ENCODE measurements around the gene NAALADL2. TPM values are rescaled to one million over a fixed set of nuclear protein-coding genes. Genes with fewer than 3 reads are reported as not detected.
"Not testable (repeated sequence)": the region's sequence is repeated elsewhere in the genome, so short reads cannot be mapped to it uniquely, and the experiment has no call there.

NAALADL2 gene
- total RNA-seq, 1 donor from 2014 or later = 10.4 TPM

- no peak overlapping the region for H3K27ac Mint-ChIP-seq
- H3K9me3 Mint-ChIP-seq (ENCODE audit: low read depth) = peaks cover 3% of the 10 kb centered on the region
- no peaks in the 10 kb centered on the region for H3K36me3 Mint-ChIP-seq (ENCODE audit: insufficient read depth)
- no peak for DNase-seq (ENCODE audit: low spot score, unreplicated experiment)
- no peak for TF ChIP-seq CTCF (IDR thresholded peaks at IDR 0.05; ENCODE audit: unreplicated experiment)
- H3K27me3 Mint-ChIP-seq = no peaks in the 10 kb centered on the region
- H3K4me3 Mint-ChIP-seq (ENCODE audit: low read depth) = no peak overlapping the region
- H3K4me1 Mint-ChIP-seq (ENCODE audit: low read depth) = peaks cover 9% of the 10 kb centered on the region
Measured at GRCh38 chr3:175447521-175447920, 588.4 kb downstream of the NAALADL2 start.

- DNase-seq (ENCODE audit: low spot score, unreplicated experiment) = no peak
- peaks cover 10% of the 10 kb centered on the region for H3K4me1 Mint-ChIP-seq (ENCODE audit: low read depth)
- H3K4me3 Mint-ChIP-seq (ENCODE audit: low read depth) = no peak overlapping the region
- no peaks in the 10 kb centered on the region for H3K27me3 Mint-ChIP-seq
- peaks cover 3% of the 10 kb centered on the region for H3K9me3 Mint-ChIP-seq (ENCODE audit: low read depth)
- no peak for TF ChIP-seq CTCF (IDR thresholded peaks at IDR 0.05; ENCODE audit: unreplicated experiment)
- H3K27ac Mint-ChIP-seq = no peak overlapping the region
- no peaks in the 10 kb centered on the region for H3K36me3 Mint-ChIP-seq (ENCODE audit: insufficient read depth)
Measured at GRCh38 chr3:175453361-175453760, 594.2 kb downstream of the NAALADL2 start.

GRCh38 chr3:175456466-175456865 lies 597.3 kb downstream of the NAALADL2 start:
- no peak for DNase-seq (ENCODE audit: low spot score, unreplicated experiment)
- H3K4me1 Mint-ChIP-seq (ENCODE audit: low read depth) = peaks cover 5% of the 10 kb centered on the region
- no peaks in the 10 kb centered on the region for H3K36me3 Mint-ChIP-seq (ENCODE audit: insufficient read depth)
- H3K27me3 Mint-ChIP-seq = no peaks in the 10 kb centered on the region
- H3K27ac Mint-ChIP-seq = no peak overlapping the region
- H3K9me3 Mint-ChIP-seq (ENCODE audit: low read depth) = peaks cover 6% of the 10 kb centered on the region
- no peak overlapping the region for H3K4me3 Mint-ChIP-seq (ENCODE audit: low read depth)
- no peak for TF ChIP-seq CTCF (IDR thresholded peaks at IDR 0.05; ENCODE audit: unreplicated experiment)

- H3K4me3 Mint-ChIP-seq (ENCODE audit: low read depth) = no peak overlapping the region
- no peaks in the 10 kb centered on the region for H3K36me3 Mint-ChIP-seq (ENCODE audit: insufficient read depth)
- H3K27ac Mint-ChIP-seq = no peak overlapping the region
- peaks cover 11% of the 10 kb centered on the region for H3K9me3 Mint-ChIP-seq (ENCODE audit: low read depth)
- DNase-seq (ENCODE audit: low spot score, unreplicated experiment) = no peak
- H3K27me3 Mint-ChIP-seq = no peaks in the 10 kb centered on the region
- peaks cover 3% of the 10 kb centered on the region for H3K4me1 Mint-ChIP-seq (ENCODE audit: low read depth)
- no peak for TF ChIP-seq CTCF (IDR thresholded peaks at IDR 0.05; ENCODE audit: unreplicated experiment)
Measured at GRCh38 chr3:175457301-175457700, 598.2 kb downstream of the NAALADL2 start.

GRCh38 chr3:175460849-175461399 lies 601.8 kb downstream of the NAALADL2 start:
- H3K9me3 Mint-ChIP-seq (ENCODE audit: low read depth) = peaks cover 11% of the 10 kb centered on the region
- not testable (repeated sequence) for H3K36me3 Mint-ChIP-seq (ENCODE audit: insufficient read depth); H3K4me3 Mint-ChIP-seq (ENCODE audit: low read depth); H3K27ac Mint-ChIP-seq; DNase-seq (ENCODE audit: low spot score, unreplicated experiment); H3K4me1 Mint-ChIP-seq (ENCODE audit: low read depth); H3K27me3 Mint-ChIP-seq

GRCh38 chr3:175464362-175464761 lies 605.2 kb downstream of the NAALADL2 start:
- H3K27me3 Mint-ChIP-seq = no peaks in the 10 kb centered on the region
- H3K4me1 Mint-ChIP-seq (ENCODE audit: low read depth) = no peaks in the 10 kb centered on the region
- DNase-seq (ENCODE audit: low spot score, unreplicated experiment) = no peak
- H3K4me3 Mint-ChIP-seq (ENCODE audit: low read depth) = no peak overlapping the region
- no peak overlapping the region for H3K27ac Mint-ChIP-seq
- no peak for TF ChIP-seq CTCF (IDR thresholded peaks at IDR 0.05; ENCODE audit: unreplicated experiment)
- peaks cover 11% of the 10 kb centered on the region for H3K9me3 Mint-ChIP-seq (ENCODE audit: low read depth)
- H3K36me3 Mint-ChIP-seq (ENCODE audit: insufficient read depth) = no peaks in the 10 kb centered on the region
